Measurements from ENCODE around the gene TMEM221.

- TF ChIP-seq SUZ12 (IDR thresholded peaks at IDR 0.05; ENCODE audit: extremely low read depth, insufficient read depth, insufficient read length): no peak
- no peak for TF ChIP-seq YY1 (IDR thresholded peaks at IDR 0.05; ENCODE audit: insufficient read depth, insufficient read length)
Measured at GRCh38 chr19:17456127-17456526, 7.7 kb upstream of the TMEM221 start.
